GM12878 (cell line): ENCODE data around the gene CFAP99.

Experiments
- ATF3 ChIP-seq: IDR thresholded peaks from 2 replicates; pipeline ENCODE4 v1.6.1; 2011; ENCODE audit warnings: low read depth, mild to moderate bottlenecking, low read length, moderate library complexity, borderline replicate concordance; ENCODE audit errors: extremely low read depth
- BACH1 ChIP-seq: fragments of 450-650 bp; IDR thresholded peaks from 2 replicates; pipeline ENCODE4 v1.6.1; 2017; ENCODE audit warnings: mild to moderate bottlenecking, borderline replicate concordance
- BHLHE40 ChIP-seq, 2 experiments: fragments of 450-650 bp in 1 of 2; IDR thresholded peaks; 2 replicates each; pipeline ENCODE4 v1.6.1; 2011 to 2017; ENCODE audit warnings: low read depth in 2 of 2, borderline replicate concordance in 1 of 2, improper control_type of control experiment in 1 of 2, low read length in 1 of 2, mild to moderate bottlenecking in 1 of 2
- CHD2 ChIP-seq: IDR thresholded peaks from 2 replicates; pipeline ENCODE4 v1.6.1; 2011; ENCODE audit warnings: low read depth, low read length, improper control_type of control experiment, borderline replicate concordance
- CHD4 ChIP-seq: fragments of 200-600 bp; sonication (generic); IDR thresholded peaks from 2 replicates; pipeline ENCODE4 v1.6.1; 2016; ENCODE audit warnings: mild to moderate bottlenecking
- CTCF ChIP-seq, 3 experiments: IDR thresholded peaks in 2 of 3; conservative IDR thresholded peaks in 1 of 3; 2 replicates each; pipeline ENCODE4 v1.5.1; 2011; ENCODE audit warnings: low read depth in 3 of 3, low read length in 3 of 3, mild to moderate bottlenecking in 3 of 3, control low read depth in 2 of 3, moderate library complexity in 2 of 3, inconsistent platforms in 1 of 3, mixed read lengths in 1 of 3; ENCODE audit not compliant: control insufficient read depth in 2 of 3, insufficient read depth in 1 of 3; ENCODE audit errors: extremely low read depth in 1 of 3
- HCFC1 ChIP-seq: fragments of 150-350 bp; IDR thresholded peaks from 2 replicates; pipeline ENCODE4 v1.6.1; 2014; ENCODE audit warnings: low read length
- IRF3 ChIP-seq: fragments of 450-650 bp; IDR thresholded peaks from 2 replicates; pipeline ENCODE4 v1.6.1; 2014; ENCODE audit warnings: mild to moderate bottlenecking
- MEF2A ChIP-seq: IDR thresholded peaks from 2 replicates; pipeline ENCODE4 v1.6.1; 2011; ENCODE audit warnings: low read depth, mild to moderate bottlenecking, low read length, moderate library complexity; ENCODE audit not compliant: insufficient read depth
- PAX5 ChIP-seq: IDR thresholded peaks from 2 replicates; pipeline ENCODE4 v1.6.1; 2011; ENCODE audit warnings: low read depth, low read length, borderline replicate concordance
- POLR2A ChIP-seq: IDR thresholded peaks from 2 replicates; pipeline ENCODE4 v1.6.1; 2011; ENCODE audit warnings: low read depth, mild to moderate bottlenecking, low read length
- REST ChIP-seq: IDR thresholded peaks from 2 replicates; pipeline ENCODE4 v1.6.1; 2012; ENCODE audit warnings: mild to moderate bottlenecking, low read depth, low read length
- USF2 ChIP-seq: IDR thresholded peaks from 2 replicates; pipeline ENCODE4 v1.6.1; 2011; ENCODE audit warnings: low read depth, low read length, improper control_type of control experiment, borderline replicate concordance

- TF ChIP-seq ATF3 (no peak), CTCF (IDR thresholded peaks at IDR 0.05 in 2 of 3, conservative IDR thresholded peaks at IDR 0.05 in 1 of 3; ENCODE audit: control insufficient read depth in 2 of 3, extremely low read depth in 1 of 3, insufficient read depth in 1 of 3, low read depth in 3 of 3, low read length in 3 of 3) (no peak), CHD4 (no peak), REST (no peak), HCFC1 (no peak), CHD2 (no peak), USF2 (no peak), IRF3 (no peak), BACH1 (no peak), PAX5 (no peak), BHLHE40 (IDR thresholded peaks at IDR 0.05; ENCODE audit: borderline replicate concordance in 1 of 2, low read depth in 2 of 2, low read length in 1 of 2) (no peak), POLR2A (no peak), MEF2A (no peak)
Measured at GRCh38 chr4:2394528-2394927, 24.2 kb upstream of the CFAP99 start.
